ENCODE measurements around the gene AIFM3.

DNA sequence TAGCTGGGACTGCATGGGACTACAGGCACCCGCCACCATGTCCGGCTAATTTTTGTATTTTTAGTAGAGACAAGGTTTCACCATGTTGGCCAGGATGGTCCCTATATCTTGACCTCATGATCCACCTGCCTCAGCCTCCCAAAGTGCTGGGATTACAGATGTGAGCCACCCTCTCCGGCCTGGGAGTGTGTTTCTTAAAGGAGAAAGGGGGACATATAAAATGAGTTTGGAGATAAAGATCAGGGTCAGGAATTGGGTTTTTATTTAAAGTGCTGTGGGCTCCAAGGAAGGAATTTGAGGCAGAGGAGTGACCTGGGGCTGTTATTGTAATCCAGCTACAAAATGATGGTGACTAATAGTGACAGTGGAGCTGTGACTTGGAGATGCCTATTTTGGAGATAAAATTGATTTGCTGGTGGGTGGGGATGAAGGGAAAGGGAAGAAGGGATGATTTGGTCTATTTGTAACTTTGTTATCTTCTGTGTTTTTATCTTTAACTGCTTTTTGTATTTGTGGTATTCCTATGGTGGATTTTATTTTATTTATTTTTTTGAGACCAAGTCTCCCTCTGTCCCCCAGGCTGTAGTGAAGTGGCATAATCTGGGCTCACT, 44.8 kb upstream of the AIFM3 start:
- TF ChIP-seq CTCF (IDR thresholded peaks at IDR 0.05; ENCODE audit: low read length) (no peak), EZH2phosphoT487 (IDR thresholded peaks at IDR 0.05; ENCODE audit: low read length) (no peak)

Measured in MM.1S (cell line).